DMS153 (cell line): ENCODE data around the gene SUPT4H1.

ENCODE experiments used
- DNase-seq: peaks from one replicate; lab custom pipeline; 2025; lab: John Stamatoyannopoulos, UW

The SUPT4H1 gene

GRCh38 chr17:58380207-58381123 is 28.5 kb upstream of the SUPT4H1 start:
- DNase-seq = no peak

- no peak for DNase-seq
Measured at GRCh38 chr17:58379511-58379824, 27.5 kb upstream of the SUPT4H1 start.

DNA sequence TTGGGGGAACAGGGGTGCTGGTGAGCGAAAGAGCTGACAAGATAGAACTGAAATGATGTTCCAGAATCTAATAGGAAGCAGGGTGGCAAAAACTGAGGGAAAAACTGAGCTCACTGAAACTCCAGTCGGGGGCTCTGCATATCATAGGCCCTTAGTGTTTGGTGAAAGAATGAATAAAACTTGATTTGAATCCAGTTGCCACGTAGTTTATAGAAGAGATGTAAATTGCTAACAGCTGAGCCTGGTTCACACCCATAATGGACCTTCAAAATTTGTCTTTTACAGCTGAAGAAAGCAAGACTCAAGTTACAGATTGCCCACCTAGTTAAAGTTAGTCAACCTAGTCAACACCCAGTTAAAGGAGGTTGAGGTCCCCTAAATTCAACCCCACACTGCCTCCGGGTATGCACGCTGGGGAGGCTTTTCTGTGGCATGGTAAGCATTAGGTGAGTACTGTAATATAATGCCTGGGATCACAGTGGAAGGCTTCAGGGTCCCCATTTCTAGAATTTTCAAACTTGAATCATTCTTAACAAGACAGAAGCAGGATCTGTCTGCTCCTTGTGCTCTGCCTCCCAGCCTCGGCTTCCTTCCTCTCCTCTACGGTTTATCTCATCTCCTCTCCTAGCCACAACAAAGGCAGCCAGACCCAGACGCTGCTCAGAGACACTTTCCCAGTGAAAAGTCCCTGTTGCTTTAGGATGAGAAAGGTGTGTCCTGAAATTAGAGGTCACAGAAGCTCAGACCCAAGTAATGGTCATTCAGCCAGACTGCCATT is 26.9 kb upstream of the SUPT4H1 start:
- no peak for DNase-seq

DNA sequence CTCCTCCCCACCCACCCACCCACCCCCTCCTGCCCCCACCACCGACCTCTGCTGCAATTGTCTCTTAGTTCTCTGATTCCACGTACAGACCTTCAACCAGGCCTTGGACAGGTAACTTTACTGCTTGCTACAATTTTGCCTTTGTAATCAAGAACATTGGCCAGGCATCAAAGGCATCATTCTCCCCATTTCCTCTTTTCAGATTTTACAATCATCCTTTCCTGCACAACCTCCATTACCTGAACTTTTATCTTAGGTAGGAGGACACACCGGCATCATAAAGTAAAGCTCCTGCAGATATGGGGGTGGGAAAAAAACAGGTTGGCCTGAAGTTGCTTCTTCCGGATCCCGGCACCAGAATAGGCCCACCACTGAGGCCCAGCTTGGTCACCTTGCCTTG is 25.7 kb upstream of the SUPT4H1 start:
- DNase-seq = no peak

GRCh38 chr17:58377093-58377601 is 25.1 kb upstream of the SUPT4H1 start:
- DNase-seq = no peak

- no peak for DNase-seq
Measured at GRCh38 chr17:58376472-58377000, 24.5 kb upstream of the SUPT4H1 start.

- DNase-seq = no peak
Measured at GRCh38 chr17:58375811-58376210, 23.8 kb upstream of the SUPT4H1 start.

- DNase-seq = no peak
Measured at GRCh38 chr17:58375256-58375655, 23.3 kb upstream of the SUPT4H1 start.

- no peak for DNase-seq
Measured at GRCh38 chr17:58373923-58374322, 21.9 kb upstream of the SUPT4H1 start.

- no peak for DNase-seq
Measured at GRCh38 chr17:58373003-58373402, 21.0 kb upstream of the SUPT4H1 start.

GRCh38 chr17:58371300-58371950 is 19.4 kb upstream of the SUPT4H1 start:
- no peak for DNase-seq

DNA sequence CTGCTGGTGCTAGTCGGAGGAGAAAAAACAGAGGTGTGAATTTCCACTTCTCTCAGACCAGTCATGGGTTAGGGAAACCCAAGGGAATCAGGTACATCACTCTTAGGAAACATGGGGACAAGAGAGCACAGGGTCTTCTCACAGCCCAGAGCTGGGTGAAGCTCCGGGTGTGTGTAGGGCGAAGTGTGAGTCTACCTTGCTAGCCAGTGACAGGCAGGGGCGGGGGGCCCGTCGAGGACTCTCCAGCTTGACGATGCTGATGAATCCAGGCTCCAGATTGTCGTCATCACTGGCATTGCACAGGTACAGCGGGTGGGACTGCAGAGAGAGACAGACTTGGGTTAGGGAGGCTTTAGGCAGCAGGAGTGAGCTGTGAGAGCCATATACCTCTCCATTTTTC is 18.7 kb upstream of the SUPT4H1 start:
- DNase-seq = no peak

DNA sequence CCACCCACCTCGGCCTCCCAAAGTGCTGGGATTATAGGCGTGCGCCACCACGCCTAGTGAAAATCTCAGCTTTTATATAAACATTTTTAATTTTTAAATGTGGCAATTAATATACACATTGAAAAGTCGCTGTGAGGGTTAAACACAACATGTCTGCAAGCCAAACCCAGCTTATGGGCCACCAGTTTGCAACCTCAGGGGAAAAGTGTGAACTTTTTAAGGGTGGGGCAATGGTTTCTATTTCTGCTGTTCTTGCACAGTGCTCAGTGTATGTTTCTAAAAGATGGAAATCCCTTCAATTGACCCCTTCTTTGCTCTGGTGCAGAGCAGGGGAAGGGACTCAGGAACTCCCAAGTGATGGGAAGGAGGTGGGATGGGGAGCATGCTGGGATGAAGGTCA is 18.3 kb upstream of the SUPT4H1 start:
- no peak for DNase-seq

DNA sequence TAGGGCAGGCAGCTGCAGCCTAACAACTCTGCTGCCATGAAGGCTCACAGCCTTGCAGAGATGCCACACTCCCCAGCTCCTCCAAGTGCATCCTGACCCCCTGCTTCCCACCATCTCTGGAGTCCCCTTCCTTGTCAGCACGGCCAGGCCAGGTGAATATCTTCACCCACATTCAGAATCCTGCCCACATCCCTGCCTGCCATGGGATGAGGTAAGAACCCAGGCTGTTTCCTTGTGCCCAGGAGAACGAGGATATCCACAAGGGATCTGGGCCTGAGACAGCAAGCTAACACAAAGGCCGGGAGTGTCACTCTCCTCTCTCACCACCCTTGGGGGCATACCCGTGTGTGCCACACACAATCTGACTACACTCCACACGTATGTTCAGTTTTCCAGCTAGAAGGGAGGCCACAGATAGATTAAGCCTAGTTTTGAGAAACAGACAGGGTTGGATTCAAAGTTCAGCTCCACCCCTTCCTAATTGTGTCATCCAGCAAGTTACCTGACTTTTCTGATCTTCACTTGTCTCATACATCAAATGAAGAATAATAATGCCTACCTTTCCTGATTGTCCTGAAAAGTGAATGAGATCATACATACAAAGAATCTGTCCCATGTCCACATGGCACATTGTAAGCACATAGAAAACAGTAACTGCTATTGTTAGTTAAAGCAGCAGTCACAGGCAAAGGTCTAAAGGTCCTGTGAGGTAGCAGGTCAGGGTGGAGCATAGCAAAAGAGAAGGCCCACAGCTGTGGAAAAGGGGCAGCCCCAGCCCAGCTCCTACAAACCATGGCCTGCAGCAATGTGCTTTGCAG is 17.4 kb upstream of the SUPT4H1 start:
- no peak for DNase-seq

DNA sequence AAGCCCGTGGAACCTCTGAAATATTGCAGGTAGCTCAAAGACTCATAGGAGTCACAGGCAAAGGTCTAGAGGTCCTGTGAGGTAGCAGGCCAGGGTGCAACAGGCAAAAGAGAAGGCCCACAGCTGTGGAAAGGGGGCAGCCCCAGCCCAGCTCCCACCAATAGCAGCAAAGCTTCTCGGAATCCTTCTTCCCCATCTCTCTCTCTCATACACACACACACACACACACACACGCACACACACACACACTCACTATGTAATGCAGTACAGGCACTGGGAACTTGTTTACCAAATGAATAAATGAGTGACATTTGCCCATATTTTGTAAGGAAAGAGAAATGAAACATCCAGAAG is 16.8 kb upstream of the SUPT4H1 start:
- no peak for DNase-seq

- DNase-seq = no peak
Measured at GRCh38 chr17:58367461-58367860, 15.5 kb upstream of the SUPT4H1 start.

- no peak for DNase-seq
Measured at GRCh38 chr17:58365980-58366595, 14.1 kb upstream of the SUPT4H1 start.

DNA sequence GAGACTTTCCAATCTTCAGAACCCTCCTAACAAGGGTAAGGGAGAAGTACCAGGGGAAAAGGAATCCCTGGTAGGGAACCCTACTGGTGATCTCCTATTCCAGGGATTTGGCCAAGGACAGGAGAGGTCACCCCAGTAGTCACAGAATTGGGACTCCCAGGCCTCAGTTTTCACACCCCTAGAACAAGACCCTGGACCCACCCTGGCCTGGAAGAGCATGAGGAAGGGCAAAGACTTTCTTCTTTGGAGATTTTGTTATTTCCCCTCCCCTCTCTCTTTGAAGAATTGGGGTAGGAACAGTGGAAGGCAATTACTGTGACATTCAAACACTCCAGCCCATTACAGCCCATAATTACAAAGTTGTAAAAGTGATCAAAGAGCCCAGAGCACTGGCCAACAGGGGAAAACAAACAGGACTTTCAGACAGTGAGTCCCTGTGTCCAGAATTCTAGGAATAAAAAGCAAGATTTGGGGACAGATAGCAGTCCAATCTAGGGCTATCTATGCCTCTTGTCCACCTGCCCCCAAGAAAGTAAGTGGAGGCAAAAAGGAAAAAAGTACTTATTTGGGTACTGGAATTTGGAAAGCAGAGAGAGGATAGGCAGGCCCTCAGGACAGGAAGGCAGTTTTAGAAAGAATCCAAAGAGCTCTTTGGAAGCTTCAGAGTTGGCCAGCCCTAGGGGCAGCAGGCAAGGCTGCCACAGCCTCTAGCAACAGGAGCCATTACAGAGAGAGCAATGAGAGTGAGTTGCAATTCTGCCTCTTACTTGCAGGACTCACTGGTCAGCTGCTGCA is 13.4 kb upstream of the SUPT4H1 start:
- DNase-seq = no peak

GRCh38 chr17:58364270-58364942 is 12.4 kb upstream of the SUPT4H1 start:
- DNase-seq = no peak
